HT-29 (cell line): ENCODE results near the gene TEKT5. TPM values are rescaled to one million over a fixed set of nuclear protein-coding genes. Genes with fewer than 3 reads are reported as not detected.
"Not testable (repeated sequence)": the region's sequence is repeated elsewhere in the genome, so short reads cannot be mapped to it uniquely, and the experiment has no call there.

ENCODE experiments used
- DNase-seq: peaks from one replicate; pipeline ENCODE4 v3.0.0-alpha.2; 2015; ENCODE audit warnings: low spot score
- total RNA-seq: library from RNA; depleted of rRNA; stranded (reverse); fragments of >200 nt; shearing (Covaris generic); gene quantifications from 2 replicates; pipeline ENCODE4 v1.2.3, GENCODE V29; 2014; rRNA removed

The TEKT5 gene
- 0.42 TPM in 1 of 2 replicates, not detected in the other for total RNA-seq

DNA sequence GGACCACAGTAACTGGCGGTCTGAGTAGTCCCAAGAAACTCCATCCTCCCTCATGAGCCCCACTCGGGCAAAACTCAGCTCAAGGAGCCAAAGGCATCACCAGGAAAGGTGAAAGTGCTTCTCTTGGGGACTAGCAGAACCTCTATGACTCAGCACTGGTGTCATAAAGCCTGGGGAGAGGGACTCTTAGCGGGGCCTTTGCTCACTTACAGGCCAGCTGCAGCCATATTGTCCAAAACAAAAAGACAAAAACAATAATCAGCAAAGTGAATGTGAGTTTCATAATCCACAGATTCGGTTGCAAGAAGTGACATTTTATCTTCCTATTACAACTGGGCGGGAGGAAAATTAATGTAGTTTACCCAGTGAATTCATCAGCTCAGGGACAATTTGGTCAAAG lies at the start of gene TEKT5:
TEKT5 (minus strand) TSS at position 101 of the 400 bp plus-strand sequence; CDS start at position 44, 57 bp downstream.
- no peak for DNase-seq

DNA sequence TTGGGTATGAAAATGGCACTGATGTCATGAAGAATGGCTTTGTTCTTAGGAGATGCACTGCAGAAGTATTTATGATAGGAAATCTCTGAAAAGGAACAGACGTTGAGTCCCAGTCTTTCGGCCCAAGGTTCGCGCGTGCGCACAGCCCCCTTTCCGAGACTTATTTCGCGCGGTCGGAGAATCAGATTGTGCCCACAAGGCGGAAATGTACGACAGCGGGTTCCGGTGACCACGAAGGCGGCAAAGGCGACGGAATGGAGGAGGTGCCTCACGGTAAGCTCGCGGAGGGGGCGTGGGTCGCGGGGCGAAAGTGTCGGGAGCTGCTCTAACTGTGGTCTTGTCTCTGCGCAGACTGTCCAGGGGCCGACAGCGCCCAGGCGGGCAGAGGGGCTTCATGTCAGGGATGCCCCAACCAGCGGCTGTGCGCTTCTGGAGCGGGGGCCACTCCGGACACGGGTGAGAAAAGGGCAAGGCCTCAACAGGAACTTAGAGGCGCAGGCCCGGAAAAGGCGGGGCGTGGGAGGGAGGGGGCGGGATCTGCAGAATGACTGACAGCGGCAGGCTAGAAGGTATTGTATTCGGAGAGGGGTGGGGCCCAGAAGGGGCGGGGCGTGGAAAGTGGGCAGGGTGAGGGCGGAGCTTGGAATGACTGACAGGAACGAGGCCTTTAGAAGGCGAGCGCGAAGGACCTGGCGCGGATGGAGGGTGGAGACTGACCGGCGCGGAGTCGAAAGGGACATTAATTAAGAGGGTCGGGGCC lies 49.1 kb upstream of the TEKT5 start, which contains the start of gene NUBP1:
NUBP1 (plus strand) TSS at position 233 of the 760 bp plus-strand sequence; CDS start at position 255, 22 bp downstream.
- DNase-seq, result peak; percentile 98

DNA sequence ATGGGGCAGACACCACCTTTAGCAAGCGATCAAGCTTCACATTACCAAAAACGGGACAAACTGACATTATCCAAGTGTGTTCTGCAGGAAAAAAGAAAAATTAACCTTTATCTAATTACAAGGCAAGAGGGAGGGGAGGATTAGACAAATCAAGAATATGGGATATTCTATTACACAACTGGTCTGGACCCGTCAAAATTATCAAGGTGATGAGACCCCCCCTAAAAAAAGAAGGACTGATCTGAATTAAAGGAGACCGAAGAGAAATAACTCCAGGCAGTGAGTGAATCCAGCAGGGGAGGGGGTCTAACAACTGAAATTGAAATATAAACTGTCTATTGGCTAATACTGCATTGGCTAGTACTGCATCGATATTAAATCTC lies 48.5 kb upstream of the TEKT5 start:
- no peak for DNase-seq

DNA sequence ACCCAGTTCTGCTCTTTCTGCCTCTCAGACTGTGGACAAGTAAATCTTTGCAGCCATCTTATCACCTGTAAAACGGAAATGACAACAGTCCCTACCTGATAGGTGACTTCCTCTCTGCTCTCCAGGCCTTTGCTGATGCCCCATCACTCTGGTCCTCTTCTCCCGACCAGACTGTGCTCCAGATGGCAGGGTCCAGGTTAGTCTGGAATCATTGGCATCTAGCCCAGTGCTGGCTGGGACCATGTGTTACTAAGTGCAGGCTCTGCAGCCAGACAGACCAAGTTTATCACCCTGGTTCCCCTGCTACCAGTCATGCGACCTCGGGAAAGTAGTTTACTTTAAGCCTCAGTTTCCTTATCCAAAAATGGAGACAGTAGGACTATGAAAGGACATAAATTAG lies 47.1 kb upstream of the TEKT5 start:
- DNase-seq, result no peak

DNA sequence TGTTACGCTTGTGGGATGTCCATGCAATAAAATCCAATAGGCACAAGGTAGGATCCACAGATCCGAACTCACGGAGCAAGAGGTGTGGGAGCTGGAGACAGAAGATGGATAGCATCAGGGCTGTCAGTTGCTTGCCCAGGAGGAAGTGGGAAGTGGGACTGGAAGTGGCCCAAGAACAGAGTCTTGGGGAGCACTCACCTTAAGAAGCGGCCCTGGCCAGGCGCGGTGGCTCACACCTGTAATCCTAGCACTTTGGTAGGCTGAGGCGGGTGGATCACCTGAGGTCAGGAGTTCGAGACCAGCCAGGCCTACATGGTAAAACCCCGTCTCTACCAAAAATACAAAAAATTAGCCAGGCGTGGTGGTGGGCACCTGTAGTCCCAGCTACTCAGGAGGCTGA lies 46.5 kb upstream of the TEKT5 start:
- DNase-seq, result not testable (repeated sequence)

DNA sequence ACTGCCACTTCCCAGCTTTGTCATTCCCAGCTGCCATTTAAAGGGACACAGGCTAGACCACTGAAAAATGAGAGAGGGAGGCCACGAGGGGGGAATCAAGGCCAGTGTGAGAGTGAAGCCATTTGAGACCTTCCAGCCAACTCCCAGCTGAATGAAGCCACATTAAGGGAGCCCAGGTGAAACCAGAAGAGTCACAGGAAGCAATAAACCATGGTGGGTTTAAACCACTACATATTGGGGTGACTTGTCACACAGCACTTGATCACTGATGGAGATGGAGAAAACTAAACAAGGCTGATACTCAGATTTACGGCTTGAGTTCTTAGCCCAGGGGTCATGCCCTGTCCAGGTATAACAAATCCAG lies 46.1 kb upstream of the TEKT5 start:
- no peak for DNase-seq

DNA sequence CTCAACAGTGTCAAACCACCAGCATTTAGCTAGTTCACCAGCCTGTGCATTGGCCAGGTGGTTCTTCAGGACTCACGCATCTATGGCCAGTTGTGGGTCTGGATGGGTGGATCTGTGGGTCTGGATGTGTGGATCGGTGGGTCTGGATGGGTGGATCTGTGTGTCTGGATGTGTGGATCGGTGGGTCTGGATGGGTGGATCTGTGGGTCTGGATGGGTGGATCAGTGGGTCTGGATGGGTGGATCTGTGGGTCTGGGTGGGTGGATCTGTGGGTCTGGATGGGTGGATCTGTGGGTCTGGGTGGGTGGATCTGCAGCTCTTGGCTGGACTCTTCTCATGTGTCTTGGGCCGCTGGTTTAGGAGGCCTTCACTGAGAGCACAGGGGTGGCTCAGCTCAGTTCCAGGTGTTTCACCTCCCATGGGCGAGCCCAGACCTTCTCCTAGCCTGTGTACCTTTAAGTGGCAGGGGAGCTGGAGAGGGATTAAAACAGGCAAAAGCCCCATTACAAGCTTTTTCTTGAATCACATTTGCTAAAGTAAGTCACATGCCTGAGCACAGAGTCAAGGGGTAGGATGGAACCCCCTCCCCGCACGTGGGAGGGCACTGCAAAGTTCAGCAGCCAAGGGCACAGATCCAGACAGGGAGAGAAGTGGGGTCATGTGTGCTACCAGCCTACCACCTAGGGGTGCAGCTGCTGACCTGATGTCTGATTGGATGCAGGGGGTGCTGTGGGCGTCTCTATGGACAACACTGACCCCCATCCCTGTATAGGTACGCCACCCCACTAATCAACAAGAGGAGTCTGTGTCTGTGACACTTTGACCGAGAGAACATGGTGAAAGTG lies 45.5 kb upstream of the TEKT5 start:
- DNase-seq, result no peak

DNA sequence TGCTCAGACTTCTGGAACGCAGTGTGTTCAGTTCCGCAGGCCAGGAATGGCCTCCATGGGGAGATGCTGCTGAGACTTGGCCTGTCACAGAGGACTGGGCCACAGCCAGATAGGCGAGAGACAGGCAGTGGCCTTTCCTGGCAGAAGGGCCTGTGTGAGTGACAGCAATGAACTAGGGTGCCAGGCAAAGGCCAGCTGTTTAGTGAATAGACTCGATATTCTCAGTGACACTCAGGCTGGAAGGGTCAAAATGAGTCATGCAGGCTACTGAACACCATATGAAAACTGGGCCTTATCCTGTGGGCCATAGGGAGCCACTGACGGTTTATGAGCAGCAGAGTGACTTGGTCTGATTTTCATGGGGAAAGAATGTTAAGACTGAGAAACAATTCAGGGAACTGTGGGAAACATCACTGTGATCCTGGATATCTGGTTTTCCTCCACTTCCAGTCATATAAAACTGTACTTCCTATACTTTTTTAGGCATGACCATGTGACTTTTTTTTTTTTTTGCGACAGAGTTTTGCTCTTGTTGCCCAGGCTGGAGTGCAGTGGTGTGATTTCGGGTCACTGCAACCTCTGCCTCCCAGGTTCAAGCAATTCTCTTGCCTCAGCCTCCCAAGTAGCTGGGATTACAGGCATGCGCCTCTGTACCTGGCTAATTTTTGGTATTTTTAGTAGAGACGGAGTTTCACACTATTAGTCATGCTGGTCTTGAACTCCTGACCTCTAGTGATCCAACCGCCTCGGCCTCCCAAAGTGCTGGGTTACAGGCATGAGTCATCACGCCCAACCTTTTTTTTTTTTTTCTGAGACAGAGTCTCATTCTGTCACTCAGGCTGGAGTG lies 43.7 kb upstream of the TEKT5 start:
- peak; percentile 66 for DNase-seq

DNA sequence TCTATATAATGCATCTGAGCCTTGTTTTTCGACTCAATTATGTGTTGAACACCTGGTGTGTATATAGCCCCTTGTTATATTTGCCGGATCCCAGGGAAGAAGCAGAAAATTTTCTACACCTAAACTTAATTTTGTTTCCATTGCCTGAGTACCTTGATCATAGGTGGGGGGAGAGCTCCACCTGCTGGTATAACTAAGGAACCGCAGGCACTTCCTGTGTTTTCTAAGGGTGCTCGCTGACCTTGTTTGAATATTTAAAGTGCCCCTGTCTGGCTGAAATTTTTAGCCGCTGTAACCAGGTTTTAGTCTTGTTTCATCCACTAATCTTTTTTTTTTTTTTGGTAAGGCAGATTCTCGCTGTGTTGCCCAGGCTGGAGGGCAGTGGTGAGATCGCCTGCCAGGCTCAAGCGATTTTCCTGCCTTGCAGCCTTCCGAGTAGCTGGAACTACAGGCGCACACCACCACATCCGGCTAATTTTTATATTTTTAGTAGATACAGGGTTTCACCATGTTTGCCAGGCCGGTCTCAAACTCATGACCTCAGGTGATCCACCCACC lies 42.4 kb upstream of the TEKT5 start:
- peak; percentile 84 for DNase-seq

DNA sequence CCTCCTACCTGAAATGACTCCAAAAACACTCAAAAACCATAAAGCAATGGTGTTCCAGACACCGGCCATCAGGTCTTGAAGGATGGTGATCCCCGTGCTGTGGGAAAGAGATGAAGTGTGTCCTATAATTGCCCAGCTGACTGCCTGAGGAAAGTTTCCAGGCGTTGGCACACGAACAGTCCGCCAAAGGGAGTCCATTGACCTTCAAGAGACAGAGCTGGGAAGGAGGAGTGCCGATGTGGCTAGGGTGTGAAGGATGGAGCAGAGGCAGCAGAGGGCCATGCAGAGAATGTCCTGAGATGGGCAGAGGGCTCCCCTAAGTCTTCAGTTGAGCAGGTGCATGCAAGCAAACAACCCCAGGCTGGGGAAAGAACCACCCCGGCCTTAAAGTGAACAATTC lies 37.1 kb upstream of the TEKT5 start:
- DNase-seq, result no peak

DNA sequence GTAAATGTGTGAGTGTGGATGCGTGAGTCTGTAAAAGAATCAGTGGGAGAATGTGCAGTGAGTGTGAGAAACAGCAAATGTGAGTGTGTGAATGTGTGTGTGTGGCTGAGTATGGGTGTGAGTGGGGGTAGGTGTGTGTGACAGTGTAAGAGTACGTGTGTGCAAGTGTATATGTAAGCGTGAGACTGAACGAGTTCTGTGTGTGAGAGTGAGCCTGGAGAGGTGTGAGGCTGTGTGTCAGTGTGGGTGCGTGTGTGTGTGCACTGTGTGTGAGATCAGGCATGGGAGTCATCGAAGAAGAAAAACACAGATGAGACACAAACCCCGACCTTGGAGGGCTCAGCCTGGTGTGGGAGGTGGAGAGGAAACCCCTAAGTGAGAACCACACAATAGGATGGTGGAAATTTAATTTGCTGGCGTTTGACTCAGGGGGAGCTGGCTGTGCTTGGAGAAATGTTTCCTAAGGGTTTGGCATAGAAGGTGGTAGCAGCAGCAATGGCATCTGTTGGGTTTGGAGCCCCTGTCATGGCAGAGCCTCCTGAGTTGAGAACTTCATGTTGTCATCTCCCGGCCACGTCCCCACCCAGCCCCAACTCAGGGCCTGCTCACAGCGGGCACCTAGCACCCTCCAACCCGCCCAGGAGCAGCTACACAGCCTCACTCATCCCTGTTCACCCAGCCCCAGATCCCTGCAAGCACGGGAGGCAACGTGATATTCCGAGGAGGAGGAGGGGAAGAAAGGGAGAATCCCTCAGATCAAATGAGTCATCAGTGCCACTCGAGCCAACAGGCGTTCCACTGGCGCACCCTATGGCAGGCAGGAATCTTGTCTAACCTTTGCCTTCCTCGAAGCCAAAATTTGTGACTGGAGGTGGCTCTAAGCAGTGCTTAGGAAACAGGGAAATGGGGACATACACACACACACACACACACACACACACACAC lies 34.6 kb upstream of the TEKT5 start:
- DNase-seq, result peak; percentile 70

DNA sequence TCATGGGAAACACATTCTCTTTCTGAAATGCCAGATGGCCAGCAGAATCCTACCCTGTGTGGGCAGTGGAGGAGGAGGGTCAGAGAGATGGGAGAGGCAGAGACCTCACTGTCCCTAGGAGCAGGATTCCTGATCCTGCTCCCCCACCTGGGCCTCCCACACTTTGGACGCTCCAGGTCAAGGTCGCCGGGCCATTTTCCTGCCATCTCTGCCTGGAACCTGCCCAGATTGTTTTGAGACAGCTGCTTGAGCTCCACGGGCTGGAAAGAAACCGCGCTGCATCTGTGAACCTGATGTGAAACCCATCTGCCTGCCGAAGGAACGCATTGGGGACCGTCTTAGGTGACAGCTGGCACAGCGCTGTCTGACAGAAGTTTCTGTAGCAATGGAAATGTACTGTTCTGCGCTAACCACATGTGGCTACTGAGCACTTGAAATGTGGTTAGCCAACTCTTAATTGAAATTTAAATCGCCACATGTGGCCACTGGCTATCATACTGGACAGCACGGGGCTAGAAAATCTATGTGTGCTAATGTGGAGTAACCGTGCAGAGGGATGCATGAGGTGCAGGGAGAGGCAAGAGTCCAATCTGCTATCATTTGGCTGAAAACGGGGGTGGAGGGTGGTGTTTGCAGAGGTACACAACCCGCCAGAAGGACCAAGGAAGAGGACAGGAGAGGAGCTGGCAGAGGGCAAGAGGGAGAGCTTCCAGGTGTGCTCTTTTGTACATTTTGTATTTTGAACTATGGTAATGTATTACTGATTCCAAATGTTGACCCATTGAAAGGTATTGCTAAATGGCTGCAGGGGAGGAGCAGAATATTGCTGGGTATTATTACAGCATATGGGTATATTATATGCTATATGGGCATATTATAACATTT lies 33.5 kb upstream of the TEKT5 start:
- no peak for DNase-seq

DNA sequence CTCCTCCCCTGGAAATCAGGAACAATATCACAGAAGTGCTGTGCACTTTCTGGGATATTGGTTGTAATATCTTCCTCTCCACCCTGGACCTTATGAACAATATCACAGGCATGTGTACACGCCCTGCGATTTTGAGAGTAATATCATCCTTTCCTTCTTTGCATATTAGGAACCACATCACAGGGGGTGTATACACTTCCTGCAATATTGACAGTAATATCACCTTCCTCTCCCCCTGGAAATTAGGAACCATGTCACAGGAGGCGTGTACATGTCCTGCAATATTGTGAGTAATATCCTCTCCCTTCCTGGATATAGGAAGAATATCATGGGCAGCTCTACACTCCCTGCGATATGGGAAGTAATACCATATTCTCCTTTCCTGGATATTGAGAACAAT lies 14.2 kb upstream of the TEKT5 start:
- no peak for DNase-seq

DNA sequence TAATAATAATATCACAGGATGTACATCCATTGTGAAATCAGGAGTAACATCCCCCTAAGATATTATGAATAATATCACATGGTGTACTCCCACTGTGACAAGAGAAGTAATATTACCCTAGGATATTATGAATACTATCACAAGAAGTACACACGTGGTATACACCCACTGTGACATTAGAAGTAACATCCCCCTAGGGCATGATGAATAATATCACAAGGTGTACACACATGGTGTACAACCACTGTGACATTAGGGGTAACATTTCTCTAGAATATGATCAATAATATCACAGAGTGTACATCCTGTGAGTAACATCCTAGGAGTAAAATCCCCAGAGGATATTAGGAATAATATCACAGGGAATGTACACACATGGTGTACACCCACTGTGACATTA lies 5.0 kb upstream of the TEKT5 start:
- DNase-seq, result no peak

DNA sequence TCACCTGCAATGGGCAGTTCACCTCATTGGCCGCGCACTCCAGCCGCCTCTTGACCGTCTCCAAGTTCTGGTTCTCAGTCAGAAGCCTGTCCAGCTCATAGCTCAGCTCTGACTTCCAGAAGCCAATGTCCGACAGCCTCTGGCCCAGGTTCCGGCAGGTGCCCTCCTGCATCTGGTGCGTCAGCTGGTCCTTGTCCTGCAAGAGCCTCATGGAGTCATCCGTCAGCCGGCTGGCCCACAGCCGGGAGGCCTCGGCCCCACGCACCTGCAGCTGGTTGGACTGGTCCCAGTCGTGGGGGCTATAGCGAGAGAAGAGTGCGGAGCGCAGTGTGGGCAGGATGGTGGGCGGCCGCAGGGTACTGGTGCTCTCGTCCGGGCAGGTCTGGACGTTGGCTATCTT lies 424 bp downstream of the TEKT5 start:
- no peak for DNase-seq

DNA sequence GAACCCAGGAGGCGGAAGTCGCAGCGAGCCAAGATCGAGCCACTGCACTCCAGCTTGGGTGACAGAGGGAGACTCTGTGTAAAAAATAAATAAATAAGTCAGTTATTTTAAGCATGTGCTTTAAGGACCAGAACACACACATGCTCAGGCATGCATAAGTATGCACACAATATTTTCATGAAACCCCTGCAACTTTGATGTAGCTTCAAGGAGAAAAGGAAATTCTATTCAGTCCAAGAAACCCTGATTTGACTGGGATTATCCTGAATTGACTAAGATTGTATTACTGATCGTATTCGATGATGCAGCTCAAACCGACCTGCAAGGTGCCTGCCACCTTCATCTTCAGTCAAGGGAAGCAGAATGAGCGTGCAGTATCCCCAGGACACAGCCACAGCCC lies 841 bp downstream of the TEKT5 start:
- DNase-seq, result no peak

DNA sequence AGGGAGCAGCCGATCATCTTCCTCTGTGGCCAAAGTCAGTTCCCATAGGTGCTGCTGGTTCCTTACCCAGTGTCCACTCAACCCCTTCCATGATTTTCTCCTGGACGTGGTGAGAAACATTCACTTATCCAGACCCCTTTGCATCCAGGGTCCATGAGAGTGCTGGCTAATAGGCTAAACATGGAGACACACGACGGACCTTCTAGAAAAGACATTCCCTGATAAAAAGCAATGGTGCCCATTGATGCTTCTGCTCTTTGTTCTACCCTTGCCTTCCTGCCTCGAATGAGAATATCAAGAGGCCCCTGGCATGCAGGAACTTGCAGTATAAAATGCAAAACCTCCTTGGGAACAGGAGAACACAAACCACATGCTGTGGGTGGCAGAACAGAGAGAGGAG lies 2.3 kb downstream of the TEKT5 start:
- no peak for DNase-seq

DNA sequence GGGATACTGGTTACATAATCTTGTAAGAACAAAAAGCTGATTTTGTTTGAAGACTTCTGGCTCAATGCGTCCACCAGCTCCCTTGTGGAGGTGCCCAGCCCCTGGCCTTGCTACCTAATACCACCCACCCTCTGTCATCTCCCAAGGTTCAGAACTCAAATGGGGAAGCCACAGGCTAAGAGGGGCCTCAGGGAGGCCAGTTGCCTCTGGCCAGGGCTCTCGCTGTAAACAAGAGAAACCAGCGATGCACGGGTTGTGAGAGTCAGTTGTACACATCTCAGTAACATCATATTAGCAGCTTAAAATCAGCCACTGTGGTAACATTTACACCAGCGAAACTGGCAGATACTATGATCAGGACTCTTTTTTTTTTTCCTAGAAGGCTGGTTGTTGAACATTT lies 6.0 kb downstream of the TEKT5 start:
- no peak for DNase-seq

DNA sequence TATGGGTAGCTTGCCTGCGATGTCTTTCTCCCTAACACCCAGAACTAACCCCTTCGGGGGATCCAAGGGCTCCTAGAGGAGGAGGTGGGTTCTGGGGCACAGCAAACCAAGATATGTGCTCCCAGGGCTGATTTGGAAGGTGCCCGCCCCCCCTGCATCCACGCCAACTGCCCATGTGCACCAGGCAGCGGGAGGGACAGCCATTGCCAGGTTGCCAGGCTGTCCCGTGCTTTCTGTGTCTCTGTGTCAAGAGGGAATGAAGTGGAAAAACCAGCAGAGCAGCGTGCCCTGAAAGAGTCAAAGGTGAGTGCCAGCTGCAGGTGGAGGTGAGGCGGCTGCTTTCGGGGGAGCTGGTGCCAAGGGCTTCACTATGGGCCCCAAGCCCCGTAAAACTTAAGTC lies 6.4 kb downstream of the TEKT5 start:
- peak; percentile 77 for DNase-seq
